Smooth muscle cell of the brain vasculature (primary cell): ENCODE data around the gene PAX5.

Experiments
- DNase-seq: peaks from one replicate; pipeline ENCODE4 v3.0.0-alpha.2; 2012; ENCODE audit warnings: low read depth, low spot score

Gene PAX5

DNA sequence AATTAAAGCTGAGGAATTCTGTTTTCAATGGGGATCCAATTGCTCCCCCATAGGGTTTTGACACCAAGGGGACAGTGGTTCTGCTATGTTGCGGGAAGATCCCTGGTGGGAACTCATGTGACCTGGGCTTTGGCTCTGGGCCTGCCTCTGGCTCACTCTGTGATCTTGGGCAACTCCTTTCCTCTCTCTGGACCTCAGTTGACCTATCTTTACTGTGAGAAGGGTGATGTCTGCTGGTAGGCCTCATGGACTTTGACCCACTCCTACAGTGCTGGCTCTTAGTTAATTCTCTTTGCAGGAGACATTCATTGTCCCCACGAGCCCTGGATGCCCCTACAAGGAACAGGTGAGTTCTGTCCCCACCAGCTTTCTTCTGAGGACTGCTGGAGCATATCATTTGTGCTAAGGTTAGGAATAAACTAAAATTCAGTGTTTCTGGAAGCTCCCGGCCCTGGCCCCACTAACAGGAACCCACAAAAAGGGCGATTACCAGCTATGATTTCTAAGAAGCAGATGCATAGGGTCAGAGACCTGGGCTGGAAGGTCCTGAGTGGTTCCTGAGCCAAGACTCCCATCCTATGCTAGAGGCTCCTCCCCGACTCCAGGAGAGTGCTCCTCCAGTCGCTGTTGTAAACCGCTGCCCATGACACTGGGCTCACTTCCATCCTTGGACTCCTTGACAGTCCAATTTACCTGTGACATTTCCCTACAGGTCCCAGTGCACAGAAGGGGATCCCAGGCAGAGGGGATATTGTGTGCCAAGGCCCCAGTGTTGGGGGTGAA lies 218.3 kb downstream of the PAX5 start:
- DNase-seq: no peak

GRCh38 chr9:36815023-36815422 lies 219.0 kb downstream of the PAX5 start:
- DNase-seq: no peak

DNA sequence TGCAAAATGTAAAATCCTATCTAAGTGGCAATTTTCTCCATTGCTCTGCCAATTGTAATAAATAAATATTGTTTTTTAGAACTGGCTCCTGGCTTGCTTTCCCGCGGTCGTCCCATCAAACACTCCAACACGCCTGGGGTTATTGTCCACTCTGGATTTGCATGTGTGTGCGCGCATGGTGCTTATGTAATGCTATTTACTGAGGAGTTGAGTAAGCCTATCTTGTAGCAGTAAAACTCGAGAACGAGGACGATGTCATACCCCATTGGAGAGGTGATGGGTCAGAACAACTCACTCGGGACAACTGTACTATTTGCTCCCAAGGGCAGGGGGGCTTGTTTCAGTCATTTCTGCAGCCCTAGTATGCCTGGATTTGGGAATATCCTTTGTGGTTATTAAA lies 220.9 kb downstream of the PAX5 start:
- DNase-seq: no peak

- no peak for DNase-seq
Measured at GRCh38 chr9:36812556-36812955, 221.5 kb downstream of the PAX5 start.

DNA sequence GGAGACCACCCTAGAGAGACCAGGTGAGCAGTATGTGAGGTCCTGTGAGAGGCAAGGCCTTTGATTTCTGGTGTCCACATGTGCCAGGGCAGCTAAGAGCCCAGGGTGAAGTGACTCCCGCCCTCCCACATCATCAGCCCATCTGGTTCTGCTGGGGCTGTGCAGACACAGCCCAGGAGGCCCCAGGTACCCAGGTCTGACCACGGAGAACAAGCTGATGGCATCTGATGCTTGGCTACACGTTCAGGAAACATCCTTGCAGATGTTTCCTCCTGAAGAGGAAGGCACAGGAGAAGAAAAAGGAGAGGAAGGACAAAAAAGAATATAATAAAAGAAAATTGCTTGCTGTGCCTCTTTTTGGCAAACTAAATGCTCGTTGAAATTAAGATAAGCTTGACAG lies 225.8 kb downstream of the PAX5 start:
- no peak for DNase-seq

DNA sequence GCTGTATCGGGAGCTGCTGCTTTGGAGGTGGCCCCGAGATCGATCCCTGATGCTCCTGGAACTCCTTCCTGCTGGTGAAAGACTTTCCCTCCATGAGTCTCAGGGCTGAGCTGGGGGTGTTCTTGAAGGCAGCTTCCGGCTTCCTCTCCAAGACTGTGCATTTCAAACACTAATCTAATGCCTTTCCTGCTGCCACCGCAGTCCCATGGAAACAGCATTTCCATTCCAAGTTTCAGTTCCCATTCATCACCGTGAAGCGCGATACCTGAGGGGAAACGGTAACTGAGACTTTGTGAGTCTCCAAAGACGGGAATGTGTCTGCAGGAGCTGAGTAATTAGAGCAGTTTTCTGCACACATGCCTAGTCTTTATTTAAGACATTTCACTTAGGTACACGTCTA lies 230.1 kb downstream of the PAX5 start:
- no peak for DNase-seq

GRCh38 chr9:36802201-36802920 lies 231.7 kb downstream of the PAX5 start:
- no peak for DNase-seq

DNA sequence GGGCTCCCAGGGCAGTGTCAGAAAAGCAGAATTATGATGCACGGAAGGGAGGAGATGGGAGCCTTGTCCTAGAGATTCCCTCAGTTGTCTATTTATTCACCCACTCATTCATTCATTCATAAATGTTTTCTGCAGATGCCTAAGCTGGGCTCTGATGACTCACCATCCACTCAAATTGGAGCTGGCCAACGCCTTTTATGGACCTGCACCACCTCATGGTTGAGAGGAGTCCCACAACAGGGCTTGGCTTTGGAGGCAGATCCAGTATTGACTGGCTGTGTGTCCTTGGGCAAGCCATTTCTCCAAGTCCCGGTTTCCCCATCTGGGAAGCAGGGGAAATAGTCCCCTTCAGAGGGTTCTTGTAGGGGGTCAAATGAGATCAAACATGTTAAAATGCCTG lies 233.6 kb downstream of the PAX5 start:
- DNase-seq: no peak

DNA sequence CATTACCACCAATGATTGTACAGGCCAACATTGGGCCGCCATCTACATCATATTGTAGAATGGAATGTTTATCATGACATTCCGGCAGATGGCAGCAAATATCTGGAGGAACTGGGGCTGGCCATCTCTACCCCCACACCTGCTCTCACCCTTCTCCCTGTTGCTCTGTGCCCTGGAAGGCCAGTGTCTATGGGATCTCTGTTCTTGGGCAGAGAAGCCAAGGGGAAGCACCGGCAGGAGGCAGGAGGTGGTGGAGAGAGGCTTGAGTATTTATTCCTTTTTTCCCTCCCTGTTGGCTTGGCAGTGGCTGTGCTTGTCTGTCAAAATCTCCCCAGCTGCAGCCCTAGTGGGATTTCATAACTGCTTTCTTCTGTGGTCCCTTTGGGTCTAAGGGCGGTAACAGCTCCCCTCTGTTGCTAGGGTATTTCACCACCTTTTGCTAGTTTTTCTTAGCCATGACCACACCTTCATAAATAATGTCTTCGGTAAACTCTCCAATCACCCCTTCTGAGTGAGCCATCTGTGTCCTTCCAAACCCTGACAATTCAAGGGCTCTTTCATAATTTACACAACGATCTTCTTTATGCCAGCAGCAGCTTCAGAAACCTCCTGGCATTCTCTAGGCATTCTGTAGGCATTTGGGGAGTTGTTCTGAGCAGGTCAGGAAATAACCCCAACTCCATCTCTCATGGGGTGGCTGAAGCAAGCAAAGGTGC lies 235.6 kb downstream of the PAX5 start:
- no peak for DNase-seq

GRCh38 chr9:36797471-36798220 lies 236.4 kb downstream of the PAX5 start:
- DNase-seq: no peak

GRCh38 chr9:36796671-36797419 lies 237.2 kb downstream of the PAX5 start:
- no peak for DNase-seq

DNA sequence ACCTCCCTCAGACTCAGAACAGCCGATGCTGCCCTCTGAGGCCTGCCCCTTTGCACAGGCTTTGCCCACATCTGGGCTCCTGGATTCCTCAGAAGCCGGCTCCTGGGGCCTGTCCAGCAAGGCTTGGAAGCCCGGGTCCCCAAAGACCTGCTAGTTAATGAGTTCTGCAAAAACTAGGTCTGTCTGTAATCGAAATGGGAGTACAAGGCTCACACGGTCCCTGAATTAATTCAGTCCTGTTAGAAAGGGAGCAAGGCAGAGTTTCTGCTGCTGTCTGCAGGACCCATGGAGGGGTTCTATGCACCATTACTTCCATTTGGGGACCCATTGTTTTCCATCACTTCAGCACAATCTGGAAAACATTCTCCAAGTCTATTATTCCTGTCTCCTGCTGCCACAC lies 239.6 kb downstream of the PAX5 start:
- no peak for DNase-seq

- no peak for DNase-seq
Measured at GRCh38 chr9:36793277-36793676, 240.8 kb downstream of the PAX5 start.

- DNase-seq: no peak
Measured at GRCh38 chr9:36791222-36791950, 242.7 kb downstream of the PAX5 start.

DNA sequence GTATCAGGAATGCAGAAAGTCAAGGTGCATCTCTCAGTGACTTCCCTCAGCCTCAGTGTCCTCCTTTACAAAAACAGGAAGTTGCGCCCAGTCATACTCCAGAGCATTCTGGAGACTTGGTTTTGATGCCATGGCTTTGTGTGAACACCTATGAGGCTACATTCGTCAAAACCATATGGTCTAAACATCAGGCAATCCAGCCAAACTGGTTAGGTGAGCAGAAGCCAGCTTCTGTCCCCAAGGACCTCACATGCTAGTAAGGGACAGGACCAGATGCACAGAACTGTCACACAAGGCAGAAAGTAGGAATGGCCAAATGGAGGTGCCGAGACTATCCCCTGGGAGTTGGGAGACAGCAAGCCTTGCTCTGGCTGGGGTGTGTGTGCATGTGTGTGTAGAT lies 244.2 kb downstream of the PAX5 start:
- DNase-seq: no peak

- no peak for DNase-seq
Measured at GRCh38 chr9:36788534-36788933, 245.5 kb downstream of the PAX5 start.

- DNase-seq: no peak
Measured at GRCh38 chr9:36787709-36788108, 246.4 kb downstream of the PAX5 start.
